A549 treated with GW870086 at 1 μM for 4 hours (cell line): ENCODE measurements around the gene SMPDL3B. TPM values are rescaled to one million over a fixed set of nuclear protein-coding genes. Genes with fewer than 3 reads are reported as not detected.

Source experiments
- total RNA-seq: library from RNA; stranded (reverse); fragments of 200-300 nt; extraction: Qiagen RNA extraction; gene quantifications from 5 replicates; pipeline ENCODE4 v1.2.3, GENCODE V29; 2022; ENCODE audit warnings: low read depth

SMPDL3B gene
- 1.3 to 2.3 TPM (median 1.5 TPM) in 5 replicates for total RNA-seq

GRCh38 chr1:27934818-27935549 is at the start of gene SMPDL3B:
SMPDL3B (plus strand) TSS chr1:27935000; CDS start chr1:27935184, 184 bp downstream.

GRCh38 chr1:27959792-27960603 is 25.2 kb downstream of the SMPDL3B start, which contains the start of gene XKR8:
XKR8 (plus strand) TSS chr1:27959973; CDS start chr1:27960070, 97 bp downstream.

Other genes starting within 250 kb of the SMPDL3B start
- gene FAM76A, start 209.0 kb upstream of the SMPDL3B start, total RNA-seq: 4.0 to 6.3 TPM (median 5.7 TPM) in 5 replicates
- 7.8 to 10.2 TPM (median 10.0 TPM) in 5 replicates for gene STX12, start 161.8 kb upstream of the SMPDL3B start, total RNA-seq
- 33.9 to 38.0 TPM (median 36.4 TPM) in 5 replicates for gene PPP1R8, start 104.2 kb upstream of the SMPDL3B start, total RNA-seq
- gene THEMIS2, start 62.5 kb upstream of the SMPDL3B start, total RNA-seq: 0.70 to 1.4 TPM (median 1.3 TPM) in 5 replicates
- 33.9 to 40.0 TPM (median 38.2 TPM) in 5 replicates for gene RPA2, start 20.4 kb upstream of the SMPDL3B start, total RNA-seq
- gene XKR8, start 25.0 kb downstream of the SMPDL3B start, total RNA-seq: 4.4 to 6.1 TPM (median 5.5 TPM) in 5 replicates
- 6.0 to 6.7 TPM (median 6.6 TPM) in 5 replicates for gene EYA3, start 153.6 kb downstream of the SMPDL3B start, total RNA-seq
- 0.09 to 0.27 TPM (median 0.23 TPM) in 5 replicates for gene PTAFR, start 241.7 kb downstream of the SMPDL3B start, total RNA-seq